DMS53 treated with DMSO at 0.1 percent for 48 hours (cell line): Measurements from ENCODE around the gene OBP2A.

Experiments
- DNase-seq: peaks from one replicate; lab custom pipeline; 2025; ENCODE audit not compliant: unreplicated experiment; lab: John Stamatoyannopoulos, UW

OBP2A gene

DNA sequence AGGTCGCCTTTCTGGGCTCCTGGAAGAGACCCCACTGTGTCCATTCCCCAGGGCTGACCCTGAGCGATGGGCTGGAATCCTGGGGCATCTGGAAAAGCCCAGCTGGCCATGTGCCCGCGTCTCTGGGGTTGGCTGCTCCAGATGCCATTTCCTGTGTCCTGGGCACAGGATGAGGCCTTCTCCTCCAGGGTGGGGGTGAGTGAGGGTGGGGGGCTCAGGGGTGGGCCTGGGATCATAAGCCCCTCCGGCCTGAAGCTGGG, 46.3 kb downstream of the OBP2A start:
- no peak for DNase-seq

- no peak for DNase-seq
These were observed 46.7 kb downstream of the OBP2A start for GRCh38 chr9:135592625-135593024.

DNA sequence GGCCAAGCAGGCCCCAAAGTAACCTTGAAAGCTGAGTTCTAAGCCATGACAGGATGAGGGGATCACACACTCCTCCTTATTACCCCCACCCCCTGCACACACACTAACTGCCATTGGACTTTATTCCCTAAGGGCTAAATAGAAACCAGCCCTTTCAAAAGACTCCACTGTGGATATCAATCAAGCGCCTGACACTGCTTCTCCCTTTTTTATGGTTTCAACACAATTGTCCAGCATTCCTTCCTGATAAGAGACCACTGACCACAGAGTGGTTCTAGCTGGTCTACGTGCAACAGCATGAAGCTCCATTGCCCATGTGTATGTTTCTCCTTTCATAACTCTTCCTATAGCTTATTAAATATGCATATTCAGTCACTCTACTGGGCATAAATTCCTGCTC, 50.3 kb downstream of the OBP2A start:
- no peak for DNase-seq
